ENCODE data around the gene MAGIX. TPM values are rescaled to one million over a fixed set of nuclear protein-coding genes. Genes with fewer than 3 reads are reported as not detected.

MAGIX gene
- polyA plus RNA-seq, 1 of the 3 experiments (the other 2 are of a cell fraction): 1.1 TPM

GRCh38 chrX:49189606-49190005 is 27.0 kb downstream of the MAGIX start:
- Histone ChIP-seq H3K36me3 (replicated peaks in 1 of 2; ENCODE audit: control insufficient read depth in 1 of 2, insufficient read depth in 2 of 2, low read length in 1 of 2) (no peaks in the 10 kb centered on the region), H3K79me2 (ENCODE audit: insufficient read depth) (no peaks in the 10 kb centered on the region), H3K27ac (ENCODE audit: low read depth in 2 of 2, low read length in 1 of 2) (no peak overlapping the region), H3K27me3 (ENCODE audit: insufficient read depth) (peaks cover 5% of the 10 kb centered on the region; the same call in 1 of the 2 replicates), H4K20me1 (ENCODE audit: insufficient read depth) (no peaks in the 10 kb centered on the region), H3K4me3 (ENCODE audit: low read depth in 2 of 2, low read length in 1 of 2) (peak overlapping the region; percentile 40 to 58; a peak in 2 of 4 replicates), H3K4me2 (peak overlapping the region; percentile 50), H3K4me1 (ENCODE audit: control insufficient read depth in 1 of 2, insufficient read depth in 2 of 2, low read depth in 1 of 2, low read length in 1 of 2) (no peaks in the 10 kb centered on the region; a peak in 1 of 4 replicates), H3K9me2 (no peaks in the 10 kb centered on the region), H3K9ac (no peak overlapping the region), H2AFZ (ENCODE audit: low read depth) (no peak overlapping the region), H3K9me3 (no peaks in the 10 kb centered on the region), H3F3A (replicated peaks; ENCODE audit: insufficient read depth) (no peaks in the 10 kb centered on the region)
- TF ChIP-seq GABPA (IDR thresholded peaks at IDR 0.05; ENCODE audit: low read depth): no peak
- TF ChIP-seq ELF1 (IDR thresholded peaks at IDR 0.05): no peak
- TF ChIP-seq YY1 (IDR thresholded peaks at IDR 0.05; ENCODE audit: low read depth): no peak
- no peak for TF ChIP-seq FOXJ3 (CRISPR knock-in tag; IDR thresholded peaks at IDR 0.05)
- no peak for TF ChIP-seq EP300 (IDR thresholded peaks at IDR 0.05; ENCODE audit: borderline replicate concordance in 1 of 2, low read depth in 1 of 2, low read length in 1 of 2)
- no peak for TF ChIP-seq JUND (IDR thresholded peaks at IDR 0.05)
- no peak for DNase-seq
- ChIA-PET CTCF (interaction anchor here (0.6 to 1.6 kb wide), 4 partner anchors 10 to 109 kb away, joined by 3 to 5 read pairs (median 3); no protein-coding TSS in a partner anchor), POLR2A (interaction anchor here (0.8 to 1.2 kb wide), 3 partner anchors 17 to 93 kb away, joined by 3 to 4 read pairs (median 3); no protein-coding TSS in a partner anchor)
- 44% methylated on average over 6 of the region's 6 CpGs for WGBS (ENCODE audit: low lambda C conversion rate)

GRCh38 chrX:49190821-49191573 is 28.4 kb downstream of the MAGIX start:
- Histone ChIP-seq H2AFZ (ENCODE audit: low read depth) (peak overlapping the region; percentile 54; the same call in 1 of the 2 replicates), H3K27me3 (ENCODE audit: insufficient read depth) (peaks cover 4% of the 10 kb centered on the region; the same call in 1 of the 2 replicates), H3K9ac (peak overlapping the region; percentile 76), H3K36me3 (replicated peaks in 1 of 2; ENCODE audit: control insufficient read depth in 1 of 2, insufficient read depth in 2 of 2, low read length in 1 of 2) (no peaks in the 10 kb centered on the region), H3K27ac (ENCODE audit: low read depth in 2 of 2, low read length in 1 of 2) (peak overlapping the region; percentile 61 to 74; a peak in 3 of 4 replicates), H3K4me1 (ENCODE audit: control insufficient read depth in 1 of 2, insufficient read depth in 2 of 2, low read depth in 1 of 2, low read length in 1 of 2) (no peaks in the 10 kb centered on the region; a peak in 1 of 4 replicates), H4K20me1 (ENCODE audit: insufficient read depth) (no peaks in the 10 kb centered on the region), H3K9me3 (no peaks in the 10 kb centered on the region), H3F3A (replicated peaks; ENCODE audit: insufficient read depth) (no peaks in the 10 kb centered on the region), H3K9me2 (no peaks in the 10 kb centered on the region), H3K79me2 (ENCODE audit: insufficient read depth) (no peaks in the 10 kb centered on the region), H3K4me2 (peak overlapping the region; percentile 67), H3K4me3 (ENCODE audit: low read depth in 2 of 2, low read length in 1 of 2) (peak overlapping the region; percentile 61 to 65)
- TF ChIP-seq CHD2 (IDR thresholded peaks at IDR 0.05; ENCODE audit: low read length, partially characterized antibody) (peak; percentile 91), RFX5 (IDR thresholded peaks at IDR 0.05; ENCODE audit: low read length) (peak; percentile 74), GABPA (IDR thresholded peaks at IDR 0.05; ENCODE audit: low read depth) (peak; percentile 75), POLR2AphosphoS5 (IDR thresholded peaks at IDR 0.05; ENCODE audit: low read depth, low read length) (peak; percentile 84), PBX3 (IDR thresholded peaks at IDR 0.05) (peak; percentile 98), ELF1 (IDR thresholded peaks at IDR 0.05) (peak; percentile 28; the same call in 1 of the 2 replicates), MEF2A (IDR thresholded peaks at IDR 0.05; ENCODE audit: borderline replicate concordance, low read depth) (no peak), IRF3 (IDR thresholded peaks at IDR 0.05; ENCODE audit: low read depth, low read length) (peak; percentile 62), TEAD4 (IDR thresholded peaks at IDR 0.05; ENCODE audit: borderline replicate concordance, insufficient read depth) (no peak), RXRA (IDR thresholded peaks at IDR 0.05; ENCODE audit: borderline replicate concordance, low read depth) (no peak), RCOR1 (IDR thresholded peaks at IDR 0.05; ENCODE audit: low read length) (0 out of 2 replicates have a peak, but pooled peaks have one; percentile 14), NRF1 (IDR thresholded peaks at IDR 0.05; ENCODE audit: low read depth, low read length) (peak; percentile 42; the same call in 1 of the 2 replicates), TAF1 (IDR thresholded peaks at IDR 0.05; ENCODE audit: borderline replicate concordance, low read depth, low read length) (peak; percentile 52; the same call in 1 of the 2 replicates), MXI1 (IDR thresholded peaks at IDR 0.05; ENCODE audit: low read depth, low read length) (peak; percentile 30; the same call in 1 of the 2 replicates)
- 16% methylated on average over 27 of the region's 32 CpGs for WGBS (ENCODE audit: low lambda C conversion rate)
- CTCF ChIA-PET: interaction anchor here (0.7 to 1.6 kb wide), 3 partner anchors 35 to 111 kb away, joined by 3 to 5 read pairs (median 3); no protein-coding TSS in a partner anchor
- peak; percentile 87 for DNase-seq
- POLR2A ChIA-PET: interaction anchor here (0.6 to 0.7 kb wide), 2 partner anchors 720 to 1320 kb away, joined by 3 read pairs; no protein-coding TSS in a partner anchor

All from SK-N-SH (cell line).